ENCODE results near the gene MILR1.

The MILR1 gene, protein sequence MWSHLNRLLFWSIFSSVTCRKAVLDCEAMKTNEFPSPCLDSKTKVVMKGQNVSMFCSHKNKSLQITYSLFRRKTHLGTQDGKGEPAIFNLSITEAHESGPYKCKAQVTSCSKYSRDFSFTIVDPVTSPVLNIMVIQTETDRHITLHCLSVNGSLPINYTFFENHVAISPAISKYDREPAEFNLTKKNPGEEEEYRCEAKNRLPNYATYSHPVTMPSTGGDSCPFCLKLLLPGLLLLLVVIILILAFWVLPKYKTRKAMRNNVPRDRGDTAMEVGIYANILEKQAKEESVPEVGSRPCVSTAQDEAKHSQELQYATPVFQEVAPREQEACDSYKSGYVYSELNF

DNA sequence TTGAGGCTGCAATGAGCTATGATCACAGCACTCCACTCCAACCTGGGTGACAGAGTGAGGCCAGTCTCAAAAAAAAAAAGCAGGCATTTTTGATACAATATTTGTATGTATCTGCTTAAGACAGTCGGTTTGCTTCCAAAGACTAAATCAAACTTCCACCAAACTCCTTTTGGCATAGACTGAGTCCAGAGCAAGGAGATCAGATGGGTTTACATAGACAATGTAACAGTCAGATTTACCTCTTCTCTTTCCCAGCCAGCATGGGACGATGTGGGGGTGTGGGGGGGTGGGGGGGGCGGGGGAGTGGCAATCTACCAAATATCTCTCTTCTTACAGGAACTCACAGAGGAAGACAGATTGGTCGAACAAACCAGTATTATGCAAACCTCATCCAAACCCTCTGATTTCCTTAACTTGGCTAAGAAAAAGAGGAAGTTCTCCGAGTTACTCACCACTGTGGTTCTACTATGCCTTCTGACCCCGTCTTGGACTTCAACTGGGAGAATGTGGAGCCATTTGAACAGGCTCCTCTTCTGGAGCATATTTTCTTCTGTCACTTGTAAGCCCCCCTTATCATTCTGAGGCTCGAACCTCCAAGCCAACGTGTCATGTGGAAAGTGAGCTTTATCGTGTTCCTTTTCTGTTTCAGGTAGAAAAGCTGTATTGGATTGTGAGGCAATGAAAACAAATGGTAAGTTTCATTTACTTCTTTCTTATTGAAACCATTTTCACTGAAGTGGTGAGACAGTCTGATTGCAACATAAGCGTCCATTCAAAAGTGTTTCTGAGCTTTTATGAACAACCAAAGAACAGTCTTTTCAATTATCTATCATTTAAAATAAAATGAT lies at the start of gene MILR1:
Gene MILR1, plus strand, starts transcription at position 451 of the 848 bp plus-strand sequence. Its CDS starts 54 bp downstream, at position 505.
- Histone ChIP-seq H3K4me3 (peak within 1 kb of the TSS; percentile 44), H3K27ac (peak within 1 kb of the TSS in 1 of 2 donors; percentile 79)
- peak; percentile 77 for DNase-seq (ENCODE audit: low spot score)

DNA sequence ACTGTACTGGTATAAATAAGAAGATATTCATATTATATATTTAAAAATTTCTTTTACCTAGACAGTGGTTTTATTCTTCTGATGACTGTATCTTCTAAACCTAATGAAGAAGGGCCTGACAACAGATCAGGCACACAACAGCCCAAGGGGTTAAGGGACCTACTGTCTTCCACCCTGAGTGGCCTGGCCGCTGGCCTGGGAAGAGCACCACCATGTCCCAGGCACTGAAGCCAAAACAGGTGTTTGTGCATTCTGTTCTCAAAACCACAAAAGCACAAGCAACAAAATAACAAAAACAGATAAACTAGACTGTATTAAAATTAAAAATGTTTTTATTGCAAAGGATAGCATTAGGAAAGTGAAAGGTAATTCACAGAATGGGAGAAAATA lies 49.2 kb upstream of the MILR1 start:
- DNase-seq (ENCODE audit: low spot score) = no peak
- TF ChIP-seq, protein P1, sequence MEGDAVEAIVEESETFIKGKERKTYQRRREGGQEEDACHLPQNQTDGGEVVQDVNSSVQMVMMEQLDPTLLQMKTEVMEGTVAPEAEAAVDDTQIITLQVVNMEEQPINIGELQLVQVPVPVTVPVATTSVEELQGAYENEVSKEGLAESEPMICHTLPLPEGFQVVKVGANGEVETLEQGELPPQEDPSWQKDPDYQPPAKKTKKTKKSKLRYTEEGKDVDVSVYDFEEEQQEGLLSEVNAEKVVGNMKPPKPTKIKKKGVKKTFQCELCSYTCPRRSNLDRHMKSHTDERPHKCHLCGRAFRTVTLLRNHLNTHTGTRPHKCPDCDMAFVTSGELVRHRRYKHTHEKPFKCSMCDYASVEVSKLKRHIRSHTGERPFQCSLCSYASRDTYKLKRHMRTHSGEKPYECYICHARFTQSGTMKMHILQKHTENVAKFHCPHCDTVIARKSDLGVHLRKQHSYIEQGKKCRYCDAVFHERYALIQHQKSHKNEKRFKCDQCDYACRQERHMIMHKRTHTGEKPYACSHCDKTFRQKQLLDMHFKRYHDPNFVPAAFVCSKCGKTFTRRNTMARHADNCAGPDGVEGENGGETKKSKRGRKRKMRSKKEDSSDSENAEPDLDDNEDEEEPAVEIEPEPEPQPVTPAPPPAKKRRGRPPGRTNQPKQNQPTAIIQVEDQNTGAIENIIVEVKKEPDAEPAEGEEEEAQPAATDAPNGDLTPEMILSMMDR (IDR thresholded peaks at IDR 0.05) = no peak
- Histone ChIP-seq H3K4me3 (no peak overlapping the region), H3K27ac (no peak overlapping the region)

More for the DNA sequence above, at the start of gene MILR1:
- TF ChIP-seq, protein P1 (IDR thresholded peaks at IDR 0.05) = no peak

DNA sequence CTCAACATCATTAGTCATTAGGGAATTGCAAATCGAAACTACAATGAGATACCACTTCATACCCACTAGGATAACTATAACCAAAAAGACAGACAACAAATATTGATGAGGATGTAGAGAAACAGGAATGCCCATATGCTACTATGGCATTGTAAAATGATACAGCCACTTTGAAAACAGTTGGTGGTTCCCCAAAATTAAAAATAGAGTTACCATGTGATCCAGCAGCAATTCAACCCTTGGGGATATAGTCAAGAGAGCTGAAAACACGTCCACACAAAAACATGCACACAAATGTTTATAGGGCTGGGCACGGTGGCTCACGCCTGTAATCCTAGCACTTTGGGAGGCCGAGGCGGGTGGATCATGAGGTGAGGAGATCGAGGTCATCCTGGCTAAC lies 48.3 kb upstream of the MILR1 start:
- Histone ChIP-seq H3K4me3 (no peak overlapping the region), H3K27ac (peak overlapping the region in 1 of 2 donors; percentile 29)
- DNase-seq (ENCODE audit: low spot score) = no peak
- TF ChIP-seq, protein P1 (IDR thresholded peaks at IDR 0.05) = no peak

DNA sequence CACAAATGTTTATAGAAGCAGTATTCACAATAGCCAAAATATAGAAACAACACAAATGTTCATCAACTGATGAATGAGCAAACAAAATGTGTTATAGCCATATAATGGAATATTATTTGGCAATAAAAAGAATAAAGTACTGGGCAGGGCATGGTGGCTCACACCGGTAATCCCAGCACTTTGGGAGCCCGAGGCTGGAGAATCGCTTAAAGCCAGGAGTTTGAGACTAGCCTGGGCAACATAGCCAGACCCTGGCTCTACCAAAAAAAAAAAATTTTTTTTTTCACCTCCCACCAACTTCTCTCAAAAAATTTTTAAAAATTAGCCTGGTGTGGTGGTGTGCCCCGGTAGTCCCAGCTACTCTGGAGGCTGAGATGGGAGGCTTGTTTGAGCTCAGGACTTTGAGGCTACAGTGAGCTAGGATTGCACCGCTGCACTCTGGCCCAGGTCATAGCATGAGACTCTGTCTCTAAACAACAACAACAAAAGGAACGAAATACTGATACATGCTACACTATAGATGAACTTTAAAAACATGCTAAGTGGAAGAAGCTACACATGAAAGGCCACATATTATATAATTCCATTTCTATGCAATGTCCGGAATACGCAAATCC lies 47.6 kb upstream of the MILR1 start:
- TF ChIP-seq, protein P1 (IDR thresholded peaks at IDR 0.05) = no peak
- DNase-seq (ENCODE audit: low spot score) = no peak
- no peak overlapping the region for H3K4me3 ChIP-seq
- H3K27ac ChIP-seq = no peak overlapping the region

DNA sequence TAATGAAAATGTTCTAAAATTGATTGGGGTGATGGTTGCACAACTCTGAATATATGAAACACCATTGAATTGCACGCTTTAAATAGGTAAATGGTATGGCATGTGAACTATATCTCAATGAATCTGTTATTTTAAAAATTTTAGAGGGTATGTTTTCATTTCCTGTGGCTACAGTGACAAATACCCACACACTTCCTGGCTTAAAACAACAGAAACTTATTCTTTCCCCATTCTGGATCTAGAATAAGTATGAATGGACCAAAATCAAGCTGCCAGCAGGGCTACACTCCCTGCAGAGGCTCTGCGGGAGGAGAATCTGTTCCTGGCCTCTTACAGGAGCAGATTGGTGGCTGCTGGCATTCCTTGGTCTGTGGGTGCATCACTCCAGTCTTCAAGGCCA lies 47.0 kb upstream of the MILR1 start:
- Histone ChIP-seq H3K4me3 (no peak overlapping the region), H3K27ac (no peak overlapping the region)
- TF ChIP-seq, protein P1 (IDR thresholded peaks at IDR 0.05) = no peak
- DNase-seq (ENCODE audit: low spot score) = no peak

DNA sequence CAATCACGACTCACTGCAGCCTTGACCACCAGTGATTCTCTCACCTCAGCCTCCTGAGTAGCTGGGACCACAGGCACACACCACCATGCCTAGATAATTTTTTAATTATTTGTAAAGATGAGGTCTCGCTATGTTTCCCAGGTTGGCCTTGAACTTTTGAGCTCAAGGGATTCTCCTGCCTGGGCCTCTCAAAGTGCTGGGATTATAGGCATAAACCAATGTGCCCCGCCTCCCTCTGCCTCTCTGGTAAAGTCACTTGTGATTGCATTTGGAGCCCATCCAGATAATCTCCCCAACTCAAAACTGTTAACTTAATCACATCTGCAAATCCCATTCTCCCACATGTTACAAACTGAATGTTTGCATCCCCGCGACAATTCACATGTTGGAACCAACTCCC lies 46.4 kb upstream of the MILR1 start:
- Histone ChIP-seq H3K27ac (peak overlapping the region in 1 of 2 donors; percentile 24), H3K4me3 (no peak overlapping the region)
- no peak for DNase-seq (ENCODE audit: low spot score)
- TF ChIP-seq, protein P1 (IDR thresholded peaks at IDR 0.05) = no peak
